AG04450 (cell line): ENCODE measurements around the gene INAFM2. TPM values are rescaled to one million over a fixed set of nuclear protein-coding genes. Genes with fewer than 3 reads are reported as not detected.

Experiments used
- CTCF ChIA-PET: fragments of 300-600, 350-600 bp; formaldehyde crosslinking; extraction: SDS; loops from one replicate; lab custom pipeline; 2022; ENCODE audit warnings: antibody characterized with exemption, inconsistent platforms; lab: Charles Lee
- POLR2A ChIA-PET: fragments of 350-600 bp; formaldehyde crosslinking; extraction: SDS; loops from one replicate; lab custom pipeline; 2021; ENCODE audit warnings: antibody characterized with exemption, inconsistent platforms; lab: Yijun Ruan, JAX
- DNase-seq: peaks from one replicate; pipeline ENCODE4 v3.0.0-alpha.2; 2011; ENCODE audit warnings: low read depth, low spot score
- H3K27ac ChIP-seq: one replicate; pipeline ENCODE4 v1.5.1; 2012; ENCODE audit warnings: low read depth, low read length, control low read depth
- H3K27me3 ChIP-seq: one replicate; pipeline ENCODE4 v1.6.0; 2012; ENCODE audit warnings: low read length; ENCODE audit not compliant: control insufficient read depth, insufficient read depth
- H3K4me3 ChIP-seq: 2 replicates; pipeline ENCODE4 v1.5.1; 2011; ENCODE audit warnings: mild to moderate bottlenecking, low read depth, low read length, control low read depth
- H3K9me3 ChIP-seq: 2 replicates; pipeline ENCODE4 v1.5.1; 2012; ENCODE audit warnings: low read length; ENCODE audit not compliant: control insufficient read depth, insufficient read depth
- CTCF ChIP-seq: IDR thresholded peaks from 2 replicates; pipeline ENCODE4 v1.5.1; 2011; ENCODE audit warnings: low read depth, low read length, control low read depth, inconsistent platforms
- polyA plus RNA-seq: library from polyadenylated mRNA; depleted of rRNA; stranded (reverse); fragments of >200 nt; gene quantifications from 2 replicates; pipeline ENCODE4 v1.2.3, GENCODE V29; 2011

Gene INAFM2
- polyA plus RNA-seq, 1 experiment, result 11.4 TPM

DNA sequence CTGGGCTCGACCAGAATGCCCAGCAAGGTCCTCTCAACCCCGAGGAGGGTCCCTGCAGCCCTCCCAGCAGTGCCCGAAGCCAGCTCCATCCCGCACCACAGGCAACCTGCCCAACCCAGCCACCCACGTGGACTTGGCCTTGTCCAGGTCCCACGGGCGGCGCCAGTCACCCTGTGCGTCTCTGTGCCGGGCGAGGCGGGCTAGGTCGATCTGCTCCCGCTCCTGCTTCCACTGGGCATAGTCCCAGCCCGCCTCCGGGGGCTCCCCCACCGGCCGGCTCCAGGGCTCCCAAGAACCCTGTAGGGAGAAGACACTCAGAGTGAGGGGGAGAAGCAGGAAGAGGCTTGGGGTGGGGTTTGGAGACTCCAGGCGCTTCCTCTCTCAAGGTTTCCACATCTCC is 14.1 kb downstream of the INAFM2 start:
- ChIA-PET CTCF (interaction anchor here (0.6 to 8.6 kb wide), 10 partner anchors 9 to 87 kb away, joined by 3 to 85 read pairs (median 4); partner anchors contain the start of genes INAFM2 and KNSTRN), POLR2A (interaction anchor here (1.2 to 4.9 kb wide), 3 partner anchors 10 to 15 kb away, joined by 3 to 101 read pairs (median 15); partner anchors contain the start of gene INAFM2)
- TF ChIP-seq CTCF, result no peak
- H3K27ac ChIP-seq, result no peak overlapping the region
- no peak for DNase-seq
- no peak overlapping the region for H3K4me3 ChIP-seq
- H3K27me3 ChIP-seq, result no peaks in the 10 kb centered on the region
- no peaks in the 10 kb centered on the region for H3K9me3 ChIP-seq

DNA sequence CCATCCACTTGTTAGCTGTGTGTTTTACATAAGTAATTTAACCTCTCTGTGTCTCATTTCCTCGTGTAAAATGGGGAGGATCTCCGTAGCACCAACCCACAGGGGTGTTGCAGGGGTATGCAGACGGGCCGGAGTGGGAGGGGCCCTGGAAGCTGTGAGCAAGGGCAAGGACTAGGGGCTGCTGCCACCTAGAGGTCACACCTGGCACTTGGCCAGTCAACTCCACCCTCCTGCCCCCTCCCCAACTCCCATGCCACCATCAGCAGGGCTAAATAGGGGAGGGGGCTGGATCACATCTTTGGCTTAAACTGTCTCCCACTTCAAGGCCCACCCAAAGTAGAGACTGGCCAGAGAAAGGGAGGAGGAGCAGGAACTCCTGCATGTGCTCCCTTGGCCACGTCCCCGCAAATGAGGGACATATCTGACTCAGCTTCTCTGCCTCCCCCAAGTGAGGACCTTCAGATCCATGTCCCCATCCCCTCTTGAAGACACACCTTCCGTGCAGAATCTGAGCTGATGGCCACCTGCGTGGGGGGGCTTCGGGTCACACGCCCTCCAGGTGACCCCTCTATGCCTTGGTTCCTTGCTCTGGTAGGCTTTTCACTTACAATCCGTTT is 14.7 kb downstream of the INAFM2 start:
- ChIA-PET CTCF (interaction anchor here (0.6 to 8.6 kb wide), 13 partner anchors 10 to 86 kb away, joined by 3 to 85 read pairs (median 6); partner anchors contain the start of genes INAFM2, IVD and KNSTRN), POLR2A (interaction anchor here (0.9 to 4.9 kb wide), 4 partner anchors 10 to 59 kb away, joined by 3 to 101 read pairs (median 12); partner anchors contain the start of gene INAFM2)
- no peaks in the 10 kb centered on the region for H3K27me3 ChIP-seq
- H3K4me3 ChIP-seq, result peak overlapping the region; percentile 70
- peak overlapping the region; percentile 97 for H3K27ac ChIP-seq
- DNase-seq, result no peak
- H3K9me3 ChIP-seq, result no peaks in the 10 kb centered on the region
- TF ChIP-seq CTCF, result peak; percentile 66

DNA sequence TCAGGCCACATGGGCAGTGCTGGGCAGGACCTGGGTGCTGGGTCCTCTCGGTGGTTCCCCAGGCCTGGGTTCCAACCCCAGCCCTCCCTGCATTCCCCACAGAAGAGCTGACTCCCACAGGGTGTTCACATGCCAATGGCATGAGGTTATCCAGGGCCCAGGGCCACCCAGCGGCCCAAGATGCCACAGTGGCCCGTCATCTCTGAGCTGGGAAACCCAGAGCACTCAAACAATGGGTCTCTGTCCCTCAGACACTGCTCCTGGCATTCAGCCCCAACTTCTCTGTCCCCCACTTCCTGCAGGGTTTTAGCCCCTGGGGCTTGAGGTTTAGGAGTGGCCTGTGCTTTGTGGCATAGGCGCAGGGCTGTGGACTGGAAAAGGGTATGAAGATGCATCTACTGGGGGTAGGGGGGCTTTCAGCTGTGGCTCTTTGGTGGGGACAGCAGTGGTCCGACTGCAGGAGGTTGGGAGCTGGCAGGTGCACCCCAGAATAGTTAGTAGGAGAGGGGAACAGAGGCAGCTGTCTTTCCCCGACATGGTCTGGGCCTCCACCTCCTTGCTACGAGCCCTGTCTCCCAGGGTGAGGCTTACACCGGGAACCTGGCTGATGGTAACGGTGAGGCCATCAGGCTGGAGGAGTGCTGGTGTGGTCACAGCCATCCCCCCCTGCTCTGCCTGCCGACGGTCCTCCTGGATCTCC is 15.6 kb downstream of the INAFM2 start:
- no peak for TF ChIP-seq CTCF
- CTCF ChIA-PET, result interaction anchor here (0.7 to 8.6 kb wide), 10 partner anchors 10 to 84 kb away, joined by 3 to 85 read pairs (median 8); partner anchors contain the start of genes INAFM2 and IVD
- DNase-seq, result peak; percentile 74
- H3K4me3 ChIP-seq, result peak overlapping the region; percentile 70
- H3K27ac ChIP-seq, result peak overlapping the region; percentile 97
- H3K27me3 ChIP-seq, result no peaks in the 10 kb centered on the region
- POLR2A ChIA-PET, result interaction anchor here (0.7 to 4.9 kb wide), 5 partner anchors 11 to 145 kb away, joined by 3 to 101 read pairs (median 8); partner anchors contain the start of gene INAFM2
- H3K9me3 ChIP-seq, result no peaks in the 10 kb centered on the region

DNA sequence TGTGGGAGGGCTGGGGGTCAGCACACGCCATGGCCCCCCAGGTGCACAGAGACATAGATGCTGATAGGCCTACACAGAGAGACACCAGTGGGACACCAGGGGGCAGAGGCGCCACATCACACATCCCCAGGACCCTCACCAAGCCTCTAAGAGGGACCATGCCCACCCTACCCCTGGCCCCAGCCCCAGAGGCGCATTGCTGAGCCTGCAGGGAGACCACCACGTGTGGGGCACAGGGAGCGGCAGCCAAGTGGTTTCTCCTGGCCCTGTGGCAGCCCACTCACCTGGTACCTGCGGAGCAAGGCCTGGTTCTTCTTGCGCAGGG is 16.1 kb downstream of the INAFM2 start:
- ChIA-PET CTCF (interaction anchor here (0.6 to 8.6 kb wide), 8 partner anchors 11 to 84 kb away, joined by 3 to 85 read pairs (median 8); partner anchors contain the start of genes INAFM2 and IVD), POLR2A (interaction anchor here (1.1 to 4.9 kb wide), 4 partner anchors 12 to 40 kb away, joined by 3 to 101 read pairs (median 12); partner anchors contain the start of gene INAFM2)
- H3K27me3 ChIP-seq, result no peaks in the 10 kb centered on the region
- no peak; the same call in 1 of the 2 replicates for TF ChIP-seq CTCF
- no peak for DNase-seq
- H3K27ac ChIP-seq, result peak overlapping the region; percentile 97
- H3K4me3 ChIP-seq, result peak overlapping the region; percentile 70
- no peaks in the 10 kb centered on the region for H3K9me3 ChIP-seq
